ENCODE measurements around the gene PYROXD2.

PYROXD2 gene

DNA sequence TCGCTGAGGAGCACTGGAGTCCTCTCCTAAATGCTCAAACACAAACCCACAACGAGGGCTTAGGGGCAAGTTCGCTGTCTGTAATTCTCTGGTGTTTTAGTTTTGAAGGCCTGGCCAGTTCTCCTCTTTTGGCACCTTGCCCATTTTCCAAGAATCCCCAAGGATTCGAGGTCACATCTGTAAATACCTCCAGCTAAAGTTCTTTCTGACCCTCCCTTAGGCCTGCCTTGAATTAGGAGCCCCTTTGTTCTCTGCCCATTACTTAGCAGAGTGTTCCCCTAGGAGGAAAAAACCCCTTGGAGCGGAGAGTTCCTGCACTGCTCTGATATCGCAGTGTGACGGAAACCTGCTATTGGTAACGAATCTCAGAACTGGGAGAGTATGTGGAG, 743 bp upstream of the PYROXD2 start:
- Histone ChIP-seq H3K23ac (ENCODE audit: low read length) (no peak overlapping the region), H3K4me3 (ENCODE audit: low read length) (no peak overlapping the region), H3K4me1 (ENCODE audit: control insufficient read depth, low read depth, low read length) (peaks cover 6% of the 10 kb centered on the region), H4K8ac (ENCODE audit: low read depth, low read length) (no peak overlapping the region), H3K56ac (ENCODE audit: low read length) (peak overlapping the region; percentile 75), H3K79me1 (ENCODE audit: low read length) (no peaks in the 10 kb centered on the region), H3K27me3 (ENCODE audit: insufficient read depth, low read length, poor library complexity) (no peaks in the 10 kb centered on the region), H3K9ac (ENCODE audit: low read length) (no peak overlapping the region), H4K5ac (ENCODE audit: low read length) (no peak overlapping the region), H2BK120ac (ENCODE audit: low read depth, low read length) (no peak overlapping the region), H2BK5ac (ENCODE audit: low read length) (no peak overlapping the region), H3K79me2 (ENCODE audit: control insufficient read depth, insufficient read depth, low read length) (no peaks in the 10 kb centered on the region), H3K36me3 (ENCODE audit: control insufficient read depth, insufficient read depth, low read length) (no peaks in the 10 kb centered on the region), H3K4ac (ENCODE audit: low read depth, low read length) (no peak overlapping the region), H2BK15ac (replicated peaks; ENCODE audit: low read depth) (no peak overlapping the region), H3K27ac (ENCODE audit: low read depth, low read length) (no peak overlapping the region), H2AK5ac (ENCODE audit: low read length) (no peak overlapping the region), H3K18ac (ENCODE audit: low read length) (no peak overlapping the region), H3K4me2 (ENCODE audit: low read length) (no peak overlapping the region)
- DNase-seq = no peak
- no CpG with 5 or more reads among the region's 8 CpGs for WGBS (ENCODE audit: extremely low coverage, insufficient coverage, low lambda C conversion rate)

DNA sequence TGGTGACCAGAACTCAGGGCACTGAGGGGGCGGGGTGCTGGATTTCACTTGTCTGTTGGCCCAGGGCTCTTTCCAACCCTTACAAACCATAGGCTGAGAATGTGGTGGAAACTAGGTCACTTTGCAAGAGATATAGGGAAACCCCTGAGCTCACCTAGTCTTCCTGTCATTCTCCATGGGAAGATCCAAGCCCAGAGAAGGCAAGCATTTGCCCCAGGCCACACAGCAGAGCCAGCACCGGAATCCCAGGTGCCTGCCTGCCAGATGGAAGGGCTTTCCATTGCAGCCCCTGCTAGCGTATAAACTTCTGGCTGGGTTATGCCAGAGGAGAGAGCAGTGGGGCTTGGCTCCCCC, 427 bp downstream of the PYROXD2 start:
- Histone ChIP-seq H3K23ac (ENCODE audit: low read length) (no peak overlapping the region), H3K18ac (ENCODE audit: low read length) (peak overlapping the region; percentile 15), H3K4me1 (ENCODE audit: control insufficient read depth, low read depth, low read length) (peaks cover 6% of the 10 kb centered on the region), H3K27ac (ENCODE audit: low read depth, low read length) (peak overlapping the region; percentile 31), H4K5ac (ENCODE audit: low read length) (no peak overlapping the region), H2BK15ac (replicated peaks; ENCODE audit: low read depth) (no peak overlapping the region), H2BK120ac (ENCODE audit: low read depth, low read length) (no peak overlapping the region), H3K4me2 (ENCODE audit: low read length) (peak overlapping the region; percentile 44), H3K79me1 (ENCODE audit: low read length) (no peaks in the 10 kb centered on the region), H2BK5ac (ENCODE audit: low read length) (peak overlapping the region; percentile 89), H2AK5ac (ENCODE audit: low read length) (peak overlapping the region; percentile 12), H3K56ac (ENCODE audit: low read length) (peak overlapping the region; percentile 88), H3K4ac (ENCODE audit: low read depth, low read length) (peak overlapping the region; percentile 74), H4K8ac (ENCODE audit: low read depth, low read length) (no peak overlapping the region), H3K79me2 (ENCODE audit: control insufficient read depth, insufficient read depth, low read length) (no peaks in the 10 kb centered on the region), H3K4me3 (ENCODE audit: low read length) (peak overlapping the region; percentile 54), H3K27me3 (ENCODE audit: insufficient read depth, low read length, poor library complexity) (no peaks in the 10 kb centered on the region), H3K9ac (ENCODE audit: low read length) (peak overlapping the region; percentile 78), H3K36me3 (ENCODE audit: control insufficient read depth, insufficient read depth, low read length) (no peaks in the 10 kb centered on the region)
- no CpG with 5 or more reads among the region's 3 CpGs for WGBS (ENCODE audit: extremely low coverage, insufficient coverage, low lambda C conversion rate)
- DNase-seq = no peak

DNA sequence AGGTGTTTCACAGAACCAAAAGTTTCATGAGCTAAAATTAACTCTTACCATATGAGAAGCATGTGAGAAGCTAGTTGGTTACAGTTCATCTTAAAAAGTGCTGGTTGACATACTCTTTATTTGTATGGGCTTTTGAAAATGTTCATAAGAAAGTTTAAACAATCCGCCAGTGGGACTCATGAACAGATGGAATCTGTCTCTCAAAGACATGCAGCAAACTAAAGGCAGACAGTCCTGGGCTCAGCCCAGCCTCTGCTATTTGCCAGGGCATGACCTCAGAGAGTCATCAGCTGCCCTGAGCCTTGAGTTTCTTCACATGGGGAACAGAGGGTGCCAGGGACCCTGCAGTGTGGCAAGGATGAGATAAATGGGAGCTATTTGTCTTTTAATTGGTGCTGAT, 3.2 kb downstream of the PYROXD2 start:
- H4K5ac ChIP-seq (ENCODE audit: low read length) = no peak overlapping the region
- H3K27ac ChIP-seq (ENCODE audit: low read depth, low read length) = no peak overlapping the region

DNA sequence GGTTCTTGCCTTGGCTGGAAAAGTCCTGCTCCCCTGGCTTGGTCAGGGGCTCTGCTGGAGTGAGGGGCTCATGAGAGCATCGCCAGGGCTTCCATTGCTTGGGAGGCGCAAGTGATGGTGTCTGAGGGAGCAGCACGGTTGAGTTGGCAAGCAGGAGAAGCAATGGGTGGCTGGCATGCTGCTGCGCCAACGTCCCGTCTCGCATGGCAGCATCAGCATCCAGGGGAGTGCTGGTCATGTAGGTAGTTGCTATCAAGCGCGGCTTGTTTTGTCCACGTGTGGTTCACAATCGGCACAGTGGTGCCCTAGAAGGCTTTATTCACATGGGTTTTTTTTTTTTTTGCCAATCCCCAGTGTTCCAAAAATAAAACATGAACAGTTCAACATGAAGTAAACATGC, 3.8 kb downstream of the PYROXD2 start:
- no peaks in the 10 kb centered on the region for H3K27me3 ChIP-seq (ENCODE audit: insufficient read depth, low read length, poor library complexity)
- no peak overlapping the region for H2AK5ac ChIP-seq (ENCODE audit: low read length)
- no peaks in the 10 kb centered on the region for H3K36me3 ChIP-seq (ENCODE audit: control insufficient read depth, insufficient read depth, low read length)
- no peak overlapping the region for H3K18ac ChIP-seq (ENCODE audit: low read length)
- no peak overlapping the region for H4K5ac ChIP-seq (ENCODE audit: low read length)
- no peak overlapping the region for H3K4me2 ChIP-seq (ENCODE audit: low read length)
- no peak overlapping the region for H3K56ac ChIP-seq (ENCODE audit: low read length)
- WGBS (ENCODE audit: extremely low coverage, insufficient coverage, low lambda C conversion rate) = no CpG with 5 or more reads among the region's 11 CpGs
- H3K79me2 ChIP-seq (ENCODE audit: control insufficient read depth, insufficient read depth, low read length) = no peaks in the 10 kb centered on the region
- no peak overlapping the region for H2BK120ac ChIP-seq (ENCODE audit: low read depth, low read length)
- no peaks in the 10 kb centered on the region for H3K79me1 ChIP-seq (ENCODE audit: low read length)
- H3K4me1 ChIP-seq (ENCODE audit: control insufficient read depth, low read depth, low read length) = peaks cover 6% of the 10 kb centered on the region
- no peak overlapping the region for H3K27ac ChIP-seq (ENCODE audit: low read depth, low read length)
- H3K23ac ChIP-seq (ENCODE audit: low read length) = no peak overlapping the region
- H4K8ac ChIP-seq (ENCODE audit: low read depth, low read length) = no peak overlapping the region
- H3K4me3 ChIP-seq (ENCODE audit: low read length) = no peak overlapping the region
- H3K4ac ChIP-seq (ENCODE audit: low read depth, low read length) = no peak overlapping the region
- no peak overlapping the region for H2BK15ac ChIP-seq (replicated peaks; ENCODE audit: low read depth)
- H2BK5ac ChIP-seq (ENCODE audit: low read length) = no peak overlapping the region
- no peak for DNase-seq
- no peak overlapping the region for H3K9ac ChIP-seq (ENCODE audit: low read length)

More for the DNA sequence above, 3.2 kb downstream of the PYROXD2 start:
- no peak overlapping the region for H3K23ac ChIP-seq (ENCODE audit: low read length)
- no peak overlapping the region for H4K8ac ChIP-seq (ENCODE audit: low read depth, low read length)
- no peaks in the 10 kb centered on the region for H3K79me1 ChIP-seq (ENCODE audit: low read length)
- H3K9ac ChIP-seq (ENCODE audit: low read length) = no peak overlapping the region
- no peak overlapping the region for H2BK5ac ChIP-seq (ENCODE audit: low read length)
- H3K79me2 ChIP-seq (ENCODE audit: control insufficient read depth, insufficient read depth, low read length) = no peaks in the 10 kb centered on the region
- H2BK120ac ChIP-seq (ENCODE audit: low read depth, low read length) = no peak overlapping the region
- WGBS (ENCODE audit: extremely low coverage, insufficient coverage, low lambda C conversion rate) = no CpG with 5 or more reads among the region's 1 CpG
- H3K4ac ChIP-seq (ENCODE audit: low read depth, low read length) = no peak overlapping the region
- H3K4me2 ChIP-seq (ENCODE audit: low read length) = no peak overlapping the region
- H3K4me1 ChIP-seq (ENCODE audit: control insufficient read depth, low read depth, low read length) = peaks cover 6% of the 10 kb centered on the region
- H3K4me3 ChIP-seq (ENCODE audit: low read length) = no peak overlapping the region
- H3K27me3 ChIP-seq (ENCODE audit: insufficient read depth, low read length, poor library complexity) = no peaks in the 10 kb centered on the region
- no peak overlapping the region for H2AK5ac ChIP-seq (ENCODE audit: low read length)
- no peak for DNase-seq
- no peaks in the 10 kb centered on the region for H3K36me3 ChIP-seq (ENCODE audit: control insufficient read depth, insufficient read depth, low read length)
- no peak overlapping the region for H2BK15ac ChIP-seq (replicated peaks; ENCODE audit: low read depth)
- H3K56ac ChIP-seq (ENCODE audit: low read length) = no peak overlapping the region
- H3K18ac ChIP-seq (ENCODE audit: low read length) = no peak overlapping the region

DNA sequence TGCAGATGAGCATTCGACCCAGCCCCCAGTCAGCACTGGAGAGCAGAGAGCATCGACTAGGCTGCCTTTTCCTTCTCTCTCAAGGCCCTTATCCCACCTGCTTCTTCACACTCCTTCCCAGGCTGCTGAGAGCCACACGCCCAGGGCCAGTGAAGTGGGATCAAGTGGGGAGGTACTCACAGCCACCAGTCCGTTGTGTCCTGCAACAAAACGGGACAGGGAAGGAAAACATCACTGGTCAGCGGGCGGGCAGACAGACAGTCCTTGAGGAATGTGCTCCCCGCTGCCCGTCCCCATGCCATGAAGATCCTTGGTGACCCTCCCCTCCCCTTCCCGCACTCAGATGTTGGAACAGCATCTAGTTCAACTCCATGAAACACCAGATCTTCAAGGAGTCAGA, 4.2 kb downstream of the PYROXD2 start:
- peaks cover 6% of the 10 kb centered on the region for H3K4me1 ChIP-seq (ENCODE audit: control insufficient read depth, low read depth, low read length)
- no peak for DNase-seq
- no peaks in the 10 kb centered on the region for H3K27me3 ChIP-seq (ENCODE audit: insufficient read depth, low read length, poor library complexity)
- H3K4ac ChIP-seq (ENCODE audit: low read depth, low read length) = no peak overlapping the region
- no peaks in the 10 kb centered on the region for H3K79me1 ChIP-seq (ENCODE audit: low read length)
- H4K5ac ChIP-seq (ENCODE audit: low read length) = no peak overlapping the region
- H3K4me3 ChIP-seq (ENCODE audit: low read length) = no peak overlapping the region
- H2AK5ac ChIP-seq (ENCODE audit: low read length) = no peak overlapping the region
- no peak overlapping the region for H2BK15ac ChIP-seq (replicated peaks; ENCODE audit: low read depth)
- H3K23ac ChIP-seq (ENCODE audit: low read length) = no peak overlapping the region
- no peak overlapping the region for H2BK120ac ChIP-seq (ENCODE audit: low read depth, low read length)
- no peak overlapping the region for H3K56ac ChIP-seq (ENCODE audit: low read length)
- H3K4me2 ChIP-seq (ENCODE audit: low read length) = no peak overlapping the region
- no peaks in the 10 kb centered on the region for H3K36me3 ChIP-seq (ENCODE audit: control insufficient read depth, insufficient read depth, low read length)
- H3K79me2 ChIP-seq (ENCODE audit: control insufficient read depth, insufficient read depth, low read length) = no peaks in the 10 kb centered on the region
- H2BK5ac ChIP-seq (ENCODE audit: low read length) = no peak overlapping the region
- no peak overlapping the region for H3K9ac ChIP-seq (ENCODE audit: low read length)
- WGBS (ENCODE audit: extremely low coverage, insufficient coverage, low lambda C conversion rate) = no CpG with 5 or more reads among the region's 10 CpGs
- no peak overlapping the region for H3K27ac ChIP-seq (ENCODE audit: low read depth, low read length)
- H4K8ac ChIP-seq (ENCODE audit: low read depth, low read length) = no peak overlapping the region
- H3K18ac ChIP-seq (ENCODE audit: low read length) = no peak overlapping the region

DNA sequence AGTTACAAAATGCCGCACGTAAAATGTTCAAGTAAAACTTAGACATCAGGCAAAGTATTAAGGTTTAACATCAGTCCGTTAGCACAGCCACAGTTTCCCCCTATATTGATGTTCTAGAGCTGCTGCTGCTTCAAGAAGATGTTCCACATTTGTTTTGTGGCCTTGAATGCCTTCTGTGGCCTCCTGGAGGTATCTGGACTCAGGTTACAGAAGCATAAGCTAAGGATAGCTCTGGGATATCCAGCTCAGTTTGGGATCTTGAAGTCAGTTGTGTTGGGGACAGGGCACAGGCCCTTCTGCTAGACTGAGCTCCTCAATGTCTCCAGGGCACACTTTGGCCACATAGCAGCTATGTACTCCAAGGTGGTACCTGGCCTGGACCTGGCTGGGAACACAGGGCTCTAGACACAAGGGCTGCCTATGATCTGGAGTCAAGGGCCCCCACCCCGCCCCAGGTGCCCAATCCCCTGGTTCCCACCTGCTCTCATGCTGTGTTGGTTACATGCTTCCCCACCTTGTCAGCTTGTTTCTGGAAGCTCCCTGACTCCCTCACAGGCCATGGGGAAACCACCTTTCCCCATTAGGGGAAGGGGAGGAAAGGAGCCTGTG, 4.7 kb downstream of the PYROXD2 start:
- Histone ChIP-seq H2BK120ac (ENCODE audit: low read depth, low read length) (no peak overlapping the region), H3K4me3 (ENCODE audit: low read length) (no peak overlapping the region), H3K9ac (ENCODE audit: low read length) (no peak overlapping the region), H4K5ac (ENCODE audit: low read length) (no peak overlapping the region), H3K27ac (ENCODE audit: low read depth, low read length) (no peak overlapping the region), H4K8ac (ENCODE audit: low read depth, low read length) (no peak overlapping the region), H3K4me1 (ENCODE audit: control insufficient read depth, low read depth, low read length) (peaks cover 4% of the 10 kb centered on the region), H3K18ac (ENCODE audit: low read length) (no peak overlapping the region), H2BK5ac (ENCODE audit: low read length) (no peak overlapping the region), H2BK15ac (replicated peaks; ENCODE audit: low read depth) (no peak overlapping the region), H3K79me2 (ENCODE audit: control insufficient read depth, insufficient read depth, low read length) (no peaks in the 10 kb centered on the region), H3K4me2 (ENCODE audit: low read length) (no peak overlapping the region), H3K36me3 (ENCODE audit: control insufficient read depth, insufficient read depth, low read length) (no peaks in the 10 kb centered on the region), H3K27me3 (ENCODE audit: insufficient read depth, low read length, poor library complexity) (no peaks in the 10 kb centered on the region), H3K79me1 (ENCODE audit: low read length) (no peaks in the 10 kb centered on the region), H2AK5ac (ENCODE audit: low read length) (no peak overlapping the region), H3K4ac (ENCODE audit: low read depth, low read length) (no peak overlapping the region), H3K23ac (ENCODE audit: low read length) (no peak overlapping the region), H3K56ac (ENCODE audit: low read length) (no peak overlapping the region)
- no peak for DNase-seq
- no CpG with 5 or more reads among the region's 4 CpGs for WGBS (ENCODE audit: extremely low coverage, insufficient coverage, low lambda C conversion rate)

Data from mesendoderm (in vitro differentiated cells).